Activated T-helper 2 cell treated with anti-CD3 and anti-CD28 coated beads, Interferon-gamma antibody, Interleukin-2, Interleukin-4, amounts not matched to agents 10 μg/mL and 5 μg/mL and 100 μg/mL, durations not matched to agents 14 hours and 24 hours and 36 hours (primary cell): ENCODE measurements around the gene CEP128. TPM values are rescaled to one million over a fixed set of nuclear protein-coding genes. Genes with fewer than 3 reads are reported as not detected.
"Not testable (repeated sequence)": the region's sequence is repeated elsewhere in the genome, so short reads cannot be mapped to it uniquely, and the experiment has no call there.

Source experiments
- DNase-seq: peaks from one replicate; pipeline ENCODE4 v3.0.0; 2021; ENCODE audit warnings: low spot score
- H3K27ac Mint-ChIP-seq: one replicate; pipeline ENCODE4 v1.8.0; 2021; ENCODE audit warnings: mixed read lengths
- H3K27me3 Mint-ChIP-seq: one replicate; pipeline ENCODE4 v1.8.0; 2021; ENCODE audit warnings: low read depth, mixed read lengths
- H3K36me3 Mint-ChIP-seq: one replicate; pipeline ENCODE4 v1.8.0; 2021; ENCODE audit warnings: low read depth, mixed read lengths
- H3K4me1 Mint-ChIP-seq: one replicate; pipeline ENCODE4 v1.8.0; 2021; ENCODE audit warnings: low read depth, mixed read lengths
- H3K4me3 Mint-ChIP-seq: one replicate; pipeline ENCODE4 v1.8.0; 2021; ENCODE audit warnings: low read depth, mild to moderate bottlenecking, moderate library complexity, mixed read lengths
- H3K9me3 Mint-ChIP-seq: one replicate; pipeline ENCODE4 v1.8.0; 2021; ENCODE audit warnings: mixed read lengths
- intact Hi-C: fragments of 100-400 bp; cut with micrococcal nuclease; formaldehyde crosslinking; loops from one replicate; pipeline ENCODE4 v1.15.1; 2023
- total RNA-seq: library from RNA; stranded (reverse); gene quantifications from 2 replicates; pipeline ENCODE4 v1.2.3, GENCODE V29; 2022

CEP128 gene
- total RNA-seq, 1 donor from 2014 or later = 18.0 TPM

DNA sequence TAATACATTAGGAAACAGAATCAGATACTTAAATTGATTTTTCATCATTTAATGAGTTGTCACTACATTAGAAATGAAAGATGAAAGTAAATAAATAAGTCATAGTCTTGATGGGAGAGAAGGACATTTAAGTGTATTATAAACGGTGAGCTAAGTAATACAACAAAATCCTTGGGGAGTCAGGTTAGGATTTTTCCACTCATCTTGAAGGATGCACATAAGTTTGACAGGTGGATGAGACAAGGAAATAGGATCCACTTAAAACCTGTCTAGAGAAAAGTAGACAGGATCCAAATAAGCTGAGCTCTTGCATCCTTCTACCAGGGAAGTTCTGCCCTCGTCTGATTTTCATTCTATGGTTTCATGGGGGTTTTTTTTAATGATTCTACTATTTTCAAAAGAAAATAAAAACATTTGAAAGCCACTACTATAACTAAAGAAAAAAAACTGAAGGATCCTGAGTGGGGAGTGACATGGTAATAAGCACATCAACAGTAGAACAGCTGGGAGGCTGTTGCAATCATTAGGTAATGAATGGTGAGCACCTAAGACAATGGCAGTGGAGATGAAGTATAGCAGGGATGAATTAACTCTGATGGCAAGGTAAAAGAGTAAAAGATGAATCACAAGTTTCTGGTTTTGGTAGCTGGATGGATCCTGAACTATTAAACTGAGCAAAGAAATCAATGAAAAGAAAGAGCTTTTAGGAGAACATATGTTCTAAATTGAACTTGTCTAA lies 17.0 kb downstream of the CEP128 start:
- intact Hi-C loops = no loop called here
- H3K4me1 Mint-ChIP-seq = peaks cover 23% of the 10 kb centered on the region
- H3K27me3 Mint-ChIP-seq = no peaks in the 10 kb centered on the region
- H3K36me3 Mint-ChIP-seq = peaks cover 31% of the 10 kb centered on the region
- H3K4me3 Mint-ChIP-seq = no peak overlapping the region
- no peak overlapping the region for H3K27ac Mint-ChIP-seq
- H3K9me3 Mint-ChIP-seq = no peaks in the 10 kb centered on the region
- DNase-seq = no peak

DNA sequence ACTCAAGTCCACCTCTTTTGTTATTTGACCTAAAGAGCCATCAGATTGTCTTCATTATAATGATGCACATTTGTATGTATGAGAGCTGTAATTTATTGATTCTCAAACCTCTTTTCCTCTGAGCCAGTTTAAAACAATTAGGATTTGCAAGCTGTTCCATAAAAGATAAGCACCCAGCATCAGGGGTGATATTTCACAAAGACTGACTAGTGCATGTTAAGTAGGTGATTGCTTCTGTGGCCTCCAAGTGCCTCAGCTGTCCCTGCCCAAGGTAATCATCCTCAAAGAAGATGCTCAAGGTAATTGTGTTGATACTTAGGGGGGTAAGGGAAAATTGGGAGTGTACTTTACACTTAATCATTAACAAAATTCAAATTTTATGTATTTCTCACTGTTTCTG lies 18.2 kb downstream of the CEP128 start:
- Mint-ChIP-seq H3K27me3 (no peaks in the 10 kb centered on the region), H3K27ac (no peak overlapping the region), H3K36me3 (peaks cover 20% of the 10 kb centered on the region), H3K4me3 (no peak overlapping the region), H3K4me1 (peaks cover 23% of the 10 kb centered on the region), H3K9me3 (no peaks in the 10 kb centered on the region)
- no peak for DNase-seq
- intact Hi-C loops = no loop called here

DNA sequence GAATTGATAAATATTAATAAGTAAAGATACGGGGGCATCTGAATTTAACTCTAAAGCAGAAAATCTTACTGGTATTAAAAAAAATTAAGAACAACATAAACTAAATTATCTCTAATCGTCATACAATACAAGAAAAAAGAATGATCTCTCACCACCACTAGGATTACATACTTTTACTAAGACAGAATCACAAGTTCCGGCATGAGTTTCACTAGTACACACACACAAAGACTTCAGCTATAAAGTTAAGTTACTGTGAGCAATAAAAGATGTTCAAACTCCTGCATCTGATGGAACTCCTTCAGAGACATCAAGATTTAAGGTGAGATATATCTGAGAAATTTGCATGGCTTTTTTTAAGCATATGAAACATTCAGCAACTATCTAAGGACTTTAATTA lies 21.9 kb downstream of the CEP128 start:
- intact Hi-C loops = no loop called here
- H3K9me3 Mint-ChIP-seq = no peaks in the 10 kb centered on the region

DNA sequence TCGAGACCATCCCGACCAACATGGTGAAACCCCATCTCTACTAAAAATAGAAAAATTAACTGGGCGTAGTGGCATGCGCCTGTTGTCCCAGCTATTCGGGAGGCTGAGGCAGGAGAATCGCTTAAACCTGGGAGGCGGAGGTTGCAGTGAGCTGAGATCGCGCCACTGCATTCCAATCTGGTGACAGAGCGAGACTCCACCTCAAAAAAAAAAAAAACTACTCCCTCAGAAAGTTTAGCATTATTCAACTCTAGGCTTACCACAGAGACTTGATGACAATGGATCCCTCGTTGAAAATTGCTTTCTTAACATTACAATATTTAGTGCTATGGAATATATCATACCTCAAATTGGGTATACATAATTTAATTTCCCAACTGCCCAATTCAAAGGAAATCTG lies 29.5 kb downstream of the CEP128 start:
- H3K27me3 Mint-ChIP-seq, H3K9me3 Mint-ChIP-seq, H3K4me3 Mint-ChIP-seq, DNase-seq, H3K27ac Mint-ChIP-seq, intact Hi-C loops, H3K4me1 Mint-ChIP-seq: not testable (repeated sequence)
- peaks cover 36% of the 10 kb centered on the region for H3K36me3 Mint-ChIP-seq

More for the DNA sequence above, 21.9 kb downstream of the CEP128 start:
- DNase-seq = no peak
- Mint-ChIP-seq H3K4me3 (no peak overlapping the region), H3K27ac (no peak overlapping the region), H3K27me3 (no peaks in the 10 kb centered on the region), H3K4me1 (peaks cover 9% of the 10 kb centered on the region), H3K36me3 (peaks cover 31% of the 10 kb centered on the region)

- Mint-ChIP-seq H3K36me3 (peaks cover 36% of the 10 kb centered on the region), H3K4me3 (no peak overlapping the region), H3K4me1 (peaks cover 13% of the 10 kb centered on the region), H3K27me3 (no peaks in the 10 kb centered on the region), H3K9me3 (no peaks in the 10 kb centered on the region), H3K27ac (no peak overlapping the region)
- no peak for DNase-seq
- intact Hi-C loops = no loop called here
Observed at GRCh38 chr14:80906946-80907345, 34.6 kb downstream of the CEP128 start.

DNA sequence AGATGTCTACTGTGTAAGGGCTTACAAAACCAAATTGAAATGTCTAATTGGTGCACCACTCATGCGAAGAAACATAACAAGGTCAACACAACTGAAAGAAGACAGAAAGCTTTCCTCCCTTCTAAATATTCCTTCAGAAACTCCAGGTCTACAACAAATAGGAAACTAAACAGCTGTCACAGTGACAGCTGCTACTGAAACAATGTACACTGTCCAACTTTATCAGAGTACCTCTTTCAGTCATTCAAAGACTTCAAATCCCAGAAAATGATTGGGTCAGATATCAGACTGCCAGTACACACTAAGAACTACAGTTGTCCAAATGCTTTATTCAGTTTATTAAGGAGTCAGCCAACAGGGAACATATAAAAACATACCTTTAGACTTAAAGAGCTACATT lies 35.2 kb downstream of the CEP128 start:
- no peak for DNase-seq
- Mint-ChIP-seq H3K4me3 (no peak overlapping the region), H3K4me1 (peaks cover 16% of the 10 kb centered on the region), H3K27me3 (no peaks in the 10 kb centered on the region), H3K36me3 (peaks cover 40% of the 10 kb centered on the region), H3K9me3 (no peaks in the 10 kb centered on the region), H3K27ac (no peak overlapping the region)
- intact Hi-C loops = no loop called here

DNA sequence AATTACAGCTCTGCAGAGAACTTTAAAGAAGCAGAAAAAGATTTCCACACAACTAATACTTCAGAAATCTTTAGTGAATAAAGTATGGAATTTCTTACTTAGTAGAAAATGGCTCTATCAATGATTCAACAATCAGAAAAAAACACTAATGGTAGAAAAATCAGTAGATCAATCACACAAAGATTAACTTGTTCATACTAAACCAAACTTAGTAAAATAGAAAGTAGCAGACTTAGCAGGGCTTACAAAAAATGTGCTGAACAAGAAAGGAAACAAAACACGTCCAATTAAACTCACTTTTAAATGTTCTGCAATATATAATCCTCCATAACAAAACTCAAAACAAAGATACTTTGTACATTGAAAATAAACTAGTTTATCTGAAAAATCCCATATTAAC lies 38.9 kb downstream of the CEP128 start:
- no peaks in the 10 kb centered on the region for H3K9me3 Mint-ChIP-seq
- intact Hi-C loops = no loop called here
- H3K27ac Mint-ChIP-seq = no peak overlapping the region
- H3K27me3 Mint-ChIP-seq = no peaks in the 10 kb centered on the region
- peaks cover 41% of the 10 kb centered on the region for H3K36me3 Mint-ChIP-seq
- peaks cover 16% of the 10 kb centered on the region for H3K4me1 Mint-ChIP-seq
- H3K4me3 Mint-ChIP-seq = no peak overlapping the region
- no peak for DNase-seq

GRCh38 chr14:80901822-80902221 lies 39.7 kb downstream of the CEP128 start:
- H3K9me3 Mint-ChIP-seq = no peaks in the 10 kb centered on the region
- DNase-seq = no peak
- no peak overlapping the region for H3K27ac Mint-ChIP-seq
- H3K4me1 Mint-ChIP-seq = peaks cover 16% of the 10 kb centered on the region
- intact Hi-C loops = no loop called here
- no peak overlapping the region for H3K4me3 Mint-ChIP-seq
- peaks cover 47% of the 10 kb centered on the region for H3K36me3 Mint-ChIP-seq
- H3K27me3 Mint-ChIP-seq = no peaks in the 10 kb centered on the region

GRCh38 chr14:80901260-80901659 lies 40.3 kb downstream of the CEP128 start:
- DNase-seq = no peak
- no peaks in the 10 kb centered on the region for H3K27me3 Mint-ChIP-seq
- H3K36me3 Mint-ChIP-seq = peaks cover 44% of the 10 kb centered on the region
- H3K9me3 Mint-ChIP-seq = no peaks in the 10 kb centered on the region
- H3K4me1 Mint-ChIP-seq = peaks cover 16% of the 10 kb centered on the region
- H3K4me3 Mint-ChIP-seq = no peak overlapping the region
- intact Hi-C loops = no loop called here
- H3K27ac Mint-ChIP-seq = no peak overlapping the region

GRCh38 chr14:80872645-80873044 lies 68.9 kb downstream of the CEP128 start:
- Mint-ChIP-seq H3K36me3 (peaks cover 17% of the 10 kb centered on the region), H3K27me3 (no peaks in the 10 kb centered on the region), H3K27ac (no peak overlapping the region), H3K9me3 (peaks cover 32% of the 10 kb centered on the region), H3K4me3 (no peak overlapping the region), H3K4me1 (no peaks in the 10 kb centered on the region)
- intact Hi-C loops = no loop called here
- DNase-seq = no peak

- no peak overlapping the region for H3K4me3 Mint-ChIP-seq
- H3K36me3 Mint-ChIP-seq = peaks cover 22% of the 10 kb centered on the region
- H3K27ac Mint-ChIP-seq = no peak overlapping the region
- intact Hi-C loops = no loop called here
- no peaks in the 10 kb centered on the region for H3K4me1 Mint-ChIP-seq
- no peaks in the 10 kb centered on the region for H3K27me3 Mint-ChIP-seq
- peaks cover 39% of the 10 kb centered on the region for H3K9me3 Mint-ChIP-seq
- DNase-seq = no peak
Observed at GRCh38 chr14:80868260-80868659, 73.3 kb downstream of the CEP128 start.

DNA sequence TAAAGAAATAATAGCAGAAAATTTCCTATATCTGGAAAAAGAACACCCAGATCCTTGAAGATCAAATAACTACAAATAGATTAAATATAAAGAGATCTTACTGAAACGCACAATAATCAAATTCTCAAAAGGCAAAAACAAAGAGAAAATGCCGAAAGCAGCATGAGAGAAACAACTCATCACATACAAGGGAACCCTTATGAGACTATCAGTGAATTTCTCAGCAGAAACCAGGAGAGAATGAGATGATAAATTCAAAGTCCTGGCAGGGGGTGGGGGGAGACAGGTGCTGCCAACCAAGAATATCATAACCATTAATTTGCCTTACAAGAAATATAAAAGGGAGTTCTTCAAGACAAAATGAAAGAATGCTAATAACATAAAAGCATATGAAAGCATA lies 73.7 kb downstream of the CEP128 start:
- H3K9me3 Mint-ChIP-seq = peaks cover 39% of the 10 kb centered on the region
- H3K27me3 Mint-ChIP-seq = no peaks in the 10 kb centered on the region
- H3K4me1 Mint-ChIP-seq = no peaks in the 10 kb centered on the region
- intact Hi-C loops = no loop called here
- no peak overlapping the region for H3K27ac Mint-ChIP-seq
- peaks cover 22% of the 10 kb centered on the region for H3K36me3 Mint-ChIP-seq
- DNase-seq = no peak
- H3K4me3 Mint-ChIP-seq = no peak overlapping the region

- peaks cover 39% of the 10 kb centered on the region for H3K9me3 Mint-ChIP-seq
- H3K27me3 Mint-ChIP-seq = no peaks in the 10 kb centered on the region
- H3K4me3 Mint-ChIP-seq = no peak overlapping the region
- no peaks in the 10 kb centered on the region for H3K4me1 Mint-ChIP-seq
- no peak overlapping the region for H3K27ac Mint-ChIP-seq
- peaks cover 28% of the 10 kb centered on the region for H3K36me3 Mint-ChIP-seq
- intact Hi-C loops = no loop called here
- no peak for DNase-seq
Observed at GRCh38 chr14:80867091-80867490, 74.4 kb downstream of the CEP128 start.

GRCh38 chr14:80865565-80865964 lies 76.0 kb downstream of the CEP128 start:
- Mint-ChIP-seq H3K4me1 (no peaks in the 10 kb centered on the region), H3K4me3 (no peak overlapping the region), H3K27ac (no peak overlapping the region), H3K27me3 (no peaks in the 10 kb centered on the region), H3K9me3 (peaks cover 32% of the 10 kb centered on the region), H3K36me3 (peaks cover 24% of the 10 kb centered on the region)
- intact Hi-C loops = no loop called here
- DNase-seq = no peak
